Measurements from ENCODE around the gene PTPMT1.

Gene PTPMT1

GRCh38 chr11:47589584-47589976 lies 24.2 kb downstream of the PTPMT1 start:
- H3K9me3 ChIP-seq (ENCODE audit: insufficient read depth, low read length): no peaks in the 10 kb centered on the region
- H2AFZ ChIP-seq (ENCODE audit: low read depth, low read length): no peak overlapping the region
- H3K36me3 ChIP-seq (replicated peaks; ENCODE audit: low read depth, low read length): peaks cover 3% of the 10 kb centered on the region
- no peak overlapping the region for H3K4me3 ChIP-seq (ENCODE audit: low read length)
- H3K9ac ChIP-seq (ENCODE audit: low read length): no peak overlapping the region
- H3K27ac ChIP-seq (ENCODE audit: low read length): no peak overlapping the region
- no peaks in the 10 kb centered on the region for H3K4me1 ChIP-seq (ENCODE audit: low read length)
- no peak for TF ChIP-seq CTCF (IDR thresholded peaks at IDR 0.05; ENCODE audit: low read depth, low read length)
- TF ChIP-seq EZH2phosphoT487 (IDR thresholded peaks at IDR 0.05; ENCODE audit: low read depth): no peak
- no peaks in the 10 kb centered on the region for H3K27me3 ChIP-seq (ENCODE audit: low read depth, low read length)
- H3K79me2 ChIP-seq (ENCODE audit: low read length): no peaks in the 10 kb centered on the region
- H3K4me2 ChIP-seq (ENCODE audit: low read length): no peak overlapping the region
- no peaks in the 10 kb centered on the region for H4K20me1 ChIP-seq (ENCODE audit: insufficient read depth, low read length)

GRCh38 chr11:47589977-47590861 lies 24.8 kb downstream of the PTPMT1 start:
- Histone ChIP-seq H3K9me3 (ENCODE audit: insufficient read depth, low read length) (no peaks in the 10 kb centered on the region), H3K9ac (ENCODE audit: low read length) (no peak overlapping the region), H3K4me1 (ENCODE audit: low read length) (no peaks in the 10 kb centered on the region), H3K4me2 (ENCODE audit: low read length) (no peak overlapping the region), H3K36me3 (replicated peaks; ENCODE audit: low read depth, low read length) (peaks cover under 1% of the 10 kb centered on the region), H3K27me3 (ENCODE audit: low read depth, low read length) (no peaks in the 10 kb centered on the region), H3K4me3 (ENCODE audit: low read length) (no peak overlapping the region), H3K79me2 (ENCODE audit: low read length) (no peaks in the 10 kb centered on the region), H4K20me1 (ENCODE audit: insufficient read depth, low read length) (no peaks in the 10 kb centered on the region), H3K27ac (ENCODE audit: low read length) (no peak overlapping the region), H2AFZ (ENCODE audit: low read depth, low read length) (no peak overlapping the region)
- no peak for TF ChIP-seq EZH2phosphoT487 (IDR thresholded peaks at IDR 0.05; ENCODE audit: low read depth)
- no peak for TF ChIP-seq CTCF (IDR thresholded peaks at IDR 0.05; ENCODE audit: low read depth, low read length)

- Histone ChIP-seq H3K9me3 (ENCODE audit: insufficient read depth, low read length) (no peaks in the 10 kb centered on the region), H4K20me1 (ENCODE audit: insufficient read depth, low read length) (no peaks in the 10 kb centered on the region), H2AFZ (ENCODE audit: low read depth, low read length) (no peak overlapping the region), H3K27me3 (ENCODE audit: low read depth, low read length) (no peaks in the 10 kb centered on the region), H3K4me1 (ENCODE audit: low read length) (no peaks in the 10 kb centered on the region), H3K4me2 (ENCODE audit: low read length) (no peak overlapping the region), H3K79me2 (ENCODE audit: low read length) (no peaks in the 10 kb centered on the region), H3K36me3 (replicated peaks; ENCODE audit: low read depth, low read length) (no peaks in the 10 kb centered on the region), H3K9ac (ENCODE audit: low read length) (no peak overlapping the region), H3K4me3 (ENCODE audit: low read length) (no peak overlapping the region), H3K27ac (ENCODE audit: low read length) (no peak overlapping the region)
- TF ChIP-seq CTCF (IDR thresholded peaks at IDR 0.05; ENCODE audit: low read depth, low read length): no peak
- no peak for TF ChIP-seq EZH2phosphoT487 (IDR thresholded peaks at IDR 0.05; ENCODE audit: low read depth)
These were observed 26.4 kb downstream of the PTPMT1 start for GRCh38 chr11:47591764-47592163.

GRCh38 chr11:47592251-47592650 lies 26.9 kb downstream of the PTPMT1 start:
- Histone ChIP-seq H3K4me1 (ENCODE audit: low read length) (no peaks in the 10 kb centered on the region), H3K27ac (ENCODE audit: low read length) (no peak overlapping the region), H3K27me3 (ENCODE audit: low read depth, low read length) (no peaks in the 10 kb centered on the region), H3K79me2 (ENCODE audit: low read length) (no peaks in the 10 kb centered on the region), H3K36me3 (replicated peaks; ENCODE audit: low read depth, low read length) (no peaks in the 10 kb centered on the region), H2AFZ (ENCODE audit: low read depth, low read length) (no peak overlapping the region), H4K20me1 (ENCODE audit: insufficient read depth, low read length) (no peaks in the 10 kb centered on the region), H3K4me2 (ENCODE audit: low read length) (no peak overlapping the region), H3K4me3 (ENCODE audit: low read length) (no peak overlapping the region), H3K9me3 (ENCODE audit: insufficient read depth, low read length) (no peaks in the 10 kb centered on the region), H3K9ac (ENCODE audit: low read length) (no peak overlapping the region)
- no peak for TF ChIP-seq CTCF (IDR thresholded peaks at IDR 0.05; ENCODE audit: low read depth, low read length)
- TF ChIP-seq EZH2phosphoT487 (IDR thresholded peaks at IDR 0.05; ENCODE audit: low read depth): no peak

Measured in OCI-LY3 (cell line).